Measurements from ENCODE around the gene ADK. TPM values are rescaled to one million over a fixed set of nuclear protein-coding genes. Genes with fewer than 3 reads are reported as not detected.

Gene ADK
- total and polyA plus RNA-seq, 7 experiments from 2014 or later, result 20.7 to 43.8 (median 25.3) TPM

- no peak overlapping the region for H3K27ac ChIP-seq (ENCODE audit: low read depth, low read length)
- CTCF ChIA-PET, result no interaction called here
These were observed 9.0 kb downstream of the ADK start for GRCh38 chr10:74160013-74160412.

GRCh38 chr10:74163319-74164068 is 12.5 kb downstream of the ADK start:
- DNase-seq, result no peak
- Histone ChIP-seq H3K27me3 (ENCODE audit: control insufficient read depth in 2 of 2, insufficient read depth in 2 of 2, low read length in 2 of 2) (no peaks in the 10 kb centered on the region), H3K4me3 (ENCODE audit: low read length) (no peak overlapping the region), H3K4me1 (ENCODE audit: control insufficient read depth in 2 of 2, insufficient read depth in 2 of 2, low read length in 2 of 2) (no peaks in the 10 kb centered on the region), H3K36me3 (ENCODE audit: control insufficient read depth in 2 of 3, insufficient read depth in 3 of 3, low read length in 3 of 3) (no peaks in the 10 kb centered on the region), H3K27ac (ENCODE audit: low read depth, low read length) (no peak overlapping the region), H3K9me3 (ENCODE audit: control insufficient read depth in 2 of 3, low read length in 3 of 3) (no peaks in the 10 kb centered on the region)
- Mint-ChIP-seq H3K4me1 (peaks cover 8 to 30% (median 13%) of the 10 kb centered on the region in 7 donors), H3K36me3 (peaks cover 0 to 10% (median 4%) of the 10 kb centered on the region in 5 donors), H3K9me3 (no peaks in the 10 kb centered on the region), H3K4me3 (no peak overlapping the region), H3K27ac (no peak overlapping the region), H3K27me3 (no peaks in the 10 kb centered on the region)
- intact Hi-C loops (cut with micrococcal nuclease), result no loop called here
- CTCF ChIA-PET, result no interaction called here
- POLR2A ChIA-PET, result no interaction called here
- ATAC-seq, result no peak

More at GRCh38 chr10:74160013-74160412, 9.0 kb downstream of the ADK start:
- Histone ChIP-seq H3K4me1 (ENCODE audit: control insufficient read depth in 2 of 2, insufficient read depth in 2 of 2, low read length in 2 of 2) (no peaks in the 10 kb centered on the region), H3K9me3 (ENCODE audit: control insufficient read depth in 2 of 3, low read length in 3 of 3) (no peaks in the 10 kb centered on the region), H3K27me3 (ENCODE audit: control insufficient read depth in 2 of 2, insufficient read depth in 2 of 2, low read length in 2 of 2) (no peaks in the 10 kb centered on the region), H3K4me3 (ENCODE audit: low read length) (no peak overlapping the region), H3K36me3 (ENCODE audit: control insufficient read depth in 2 of 3, insufficient read depth in 3 of 3, low read length in 3 of 3) (no peaks in the 10 kb centered on the region)
- POLR2A ChIA-PET, result no interaction called here
- Mint-ChIP-seq H3K27me3 (no peaks in the 10 kb centered on the region), H3K9me3 (no peaks in the 10 kb centered on the region), H3K4me3 (no peak overlapping the region), H3K4me1 (peaks cover 11 to 33% (median 18%) of the 10 kb centered on the region in 7 donors), H3K36me3 (peaks cover 0 to 10% (median 6%) of the 10 kb centered on the region in 5 donors), H3K27ac (no peak overlapping the region)
- no peak for ATAC-seq
- DNase-seq, result no peak
- intact Hi-C loops (cut with micrococcal nuclease), result no loop called here

DNA sequence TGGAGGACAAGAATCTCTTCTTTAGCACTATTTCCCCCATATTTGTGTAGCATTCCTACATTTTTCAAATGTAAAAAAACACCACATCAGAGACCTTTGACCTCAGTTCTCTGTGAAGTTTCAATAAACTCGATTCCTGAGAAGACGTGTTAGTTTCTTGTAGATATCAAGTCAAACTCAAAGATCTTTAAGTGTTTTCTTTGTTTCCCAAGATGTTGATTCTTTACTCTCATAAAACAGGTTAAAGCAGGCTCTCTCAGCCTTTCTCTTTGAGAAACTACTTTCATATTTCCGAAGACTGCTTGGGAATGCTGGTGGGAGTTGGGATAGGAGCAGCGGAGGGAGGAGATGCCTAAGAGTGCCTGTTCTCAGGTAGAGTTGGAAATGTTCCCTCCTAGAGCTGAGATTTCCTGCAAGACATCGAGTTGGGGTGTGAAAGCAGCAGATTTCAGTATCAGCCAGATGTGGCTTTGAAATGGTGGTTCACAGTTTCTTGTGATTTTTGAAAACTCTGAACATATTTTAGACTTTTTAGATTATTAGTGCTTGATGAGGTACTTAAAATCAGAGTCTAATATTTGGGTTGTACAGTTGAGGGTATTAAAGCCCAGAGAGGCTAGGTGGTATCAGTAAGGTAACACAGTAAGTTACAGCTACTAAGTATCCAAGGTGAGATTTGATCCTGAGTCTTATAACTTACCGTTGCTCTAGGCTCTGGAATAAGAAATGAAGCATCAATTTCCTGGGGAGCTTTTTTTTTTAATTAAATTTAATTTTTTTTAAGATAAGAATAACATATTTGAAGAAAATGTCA is 13.9 kb downstream of the ADK start:
- no peak overlapping the region for H3K27ac ChIP-seq (ENCODE audit: low read depth, low read length)
- ChIA-PET CTCF (interaction anchor here (0.6 kb wide), 1 partner anchor 47 kb away, joined by 3 read pairs; no protein-coding TSS in a partner anchor), POLR2A (interaction anchor here (0.6 to 1.4 kb wide), 2 partner anchors 12 to 335 kb away, joined by 4 read pairs; no protein-coding TSS in a partner anchor)
- H3K27ac Mint-ChIP-seq, result peak overlapping the region in 2 of 9 donors; percentile 6 to 31
- no peak overlapping the region for H3K4me3 Mint-ChIP-seq
- H3K27me3 Mint-ChIP-seq, result no peaks in the 10 kb centered on the region
- intact Hi-C loops (cut with micrococcal nuclease), result no loop called here
- H3K9me3 ChIP-seq (ENCODE audit: control insufficient read depth in 2 of 3, low read length in 3 of 3), result no peaks in the 10 kb centered on the region
- H3K4me3 ChIP-seq (ENCODE audit: low read length), result no peak overlapping the region
- peaks cover 15 to 36% (median 22%) of the 10 kb centered on the region in 7 donors for H3K4me1 Mint-ChIP-seq
- H3K36me3 ChIP-seq (ENCODE audit: control insufficient read depth in 2 of 3, insufficient read depth in 3 of 3, low read length in 3 of 3), result no peaks in the 10 kb centered on the region
- H3K36me3 Mint-ChIP-seq, result peaks cover 0 to 10% (median 4%) of the 10 kb centered on the region in 5 donors
- ATAC-seq (no peak), DNase-seq (no peak)
- H3K9me3 Mint-ChIP-seq, result no peaks in the 10 kb centered on the region
- no peaks in the 10 kb centered on the region for H3K27me3 ChIP-seq (ENCODE audit: control insufficient read depth in 2 of 2, insufficient read depth in 2 of 2, low read length in 2 of 2)
- no peaks in the 10 kb centered on the region for H3K4me1 ChIP-seq (ENCODE audit: control insufficient read depth in 2 of 2, insufficient read depth in 2 of 2, low read length in 2 of 2)

- ChIA-PET CTCF (interaction anchor here (0.6 kb wide), 1 partner anchor 47 kb away, joined by 3 read pairs; no protein-coding TSS in a partner anchor), POLR2A (interaction anchor here (0.6 to 1.4 kb wide), 3 partner anchors 11 to 336 kb away, joined by 3 to 4 read pairs (median 4); no protein-coding TSS in a partner anchor)
- Mint-ChIP-seq H3K27me3 (no peaks in the 10 kb centered on the region), H3K36me3 (peaks cover 0 to 10% (median 4%) of the 10 kb centered on the region in 5 donors), H3K9me3 (no peaks in the 10 kb centered on the region), H3K4me3 (no peak overlapping the region), H3K27ac (no peak overlapping the region), H3K4me1 (peaks cover 15 to 36% (median 22%) of the 10 kb centered on the region in 7 donors)
- H3K4me3 ChIP-seq (ENCODE audit: low read length), result no peak overlapping the region
- DNase-seq (no peak), ATAC-seq (no peak)
- H3K9me3 ChIP-seq (ENCODE audit: control insufficient read depth in 2 of 3, low read length in 3 of 3), result no peaks in the 10 kb centered on the region
- intact Hi-C loops (cut with micrococcal nuclease), result no loop called here
- H3K27ac ChIP-seq (ENCODE audit: low read depth, low read length), result no peak overlapping the region
- H3K4me1 ChIP-seq (ENCODE audit: control insufficient read depth in 2 of 2, insufficient read depth in 2 of 2, low read length in 2 of 2), result no peaks in the 10 kb centered on the region
- no peaks in the 10 kb centered on the region for H3K36me3 ChIP-seq (ENCODE audit: control insufficient read depth in 2 of 3, insufficient read depth in 3 of 3, low read length in 3 of 3)
- H3K27me3 ChIP-seq (ENCODE audit: control insufficient read depth in 2 of 2, insufficient read depth in 2 of 2, low read length in 2 of 2), result no peaks in the 10 kb centered on the region
These were observed 14.5 kb downstream of the ADK start for GRCh38 chr10:74165530-74165901.

DNA sequence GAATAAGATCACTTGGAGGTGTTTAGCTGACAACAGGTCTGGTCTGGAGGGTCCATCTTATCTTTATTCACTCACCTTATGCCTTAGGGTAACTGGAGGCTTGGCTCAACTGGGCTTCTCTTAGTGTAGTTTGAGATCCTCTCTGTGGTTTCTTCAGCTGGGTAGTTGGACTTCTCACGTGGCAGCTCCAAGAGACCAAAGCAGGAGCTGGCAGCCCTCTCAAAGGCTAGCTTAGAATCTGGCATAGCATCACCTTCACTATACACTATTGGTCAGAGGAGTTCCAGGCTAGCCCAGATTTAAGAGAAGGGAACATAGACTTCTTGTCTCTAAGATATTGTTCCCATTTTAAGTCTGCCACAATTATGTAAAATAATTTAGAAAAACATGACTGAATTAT is 16.4 kb downstream of the ADK start:
- H3K36me3 ChIP-seq (ENCODE audit: control insufficient read depth in 2 of 3, insufficient read depth in 3 of 3, low read length in 3 of 3), result no peaks in the 10 kb centered on the region
- no peak overlapping the region for H3K27ac ChIP-seq (ENCODE audit: low read depth, low read length)
- ChIA-PET POLR2A (interaction anchor here (1.2 to 1.8 kb wide), 2 partner anchors 9 to 11 kb away, joined by 5 to 8 read pairs; no protein-coding TSS in a partner anchor), CTCF (interaction anchor here (0.8 kb wide), 1 partner anchor 23 kb away, joined by 3 read pairs; no protein-coding TSS in a partner anchor)
- Mint-ChIP-seq H3K27ac (peak overlapping the region in 2 of 9 donors; percentile 21 to 78), H3K4me3 (no peak overlapping the region), H3K4me1 (peaks cover 15 to 36% (median 22%) of the 10 kb centered on the region in 7 donors), H3K27me3 (no peaks in the 10 kb centered on the region), H3K9me3 (no peaks in the 10 kb centered on the region), H3K36me3 (peaks cover 0 to 6% (median under 1%) of the 10 kb centered on the region in 5 donors)
- no peaks in the 10 kb centered on the region for H3K27me3 ChIP-seq (ENCODE audit: control insufficient read depth in 2 of 2, insufficient read depth in 2 of 2, low read length in 2 of 2)
- H3K4me1 ChIP-seq (ENCODE audit: control insufficient read depth in 2 of 2, insufficient read depth in 2 of 2, low read length in 2 of 2), result no peaks in the 10 kb centered on the region
- no peak for ATAC-seq
- H3K9me3 ChIP-seq (ENCODE audit: control insufficient read depth in 2 of 3, low read length in 3 of 3), result no peaks in the 10 kb centered on the region
- H3K4me3 ChIP-seq (ENCODE audit: low read length), result no peak overlapping the region
- intact Hi-C loops (cut with micrococcal nuclease), result no loop called here
- DNase-seq, result no peak

GRCh38 chr10:74171625-74172024 is 20.6 kb downstream of the ADK start:
- Mint-ChIP-seq H3K27ac (peak overlapping the region in 2 of 9 donors; percentile 58 to 67), H3K27me3 (no peaks in the 10 kb centered on the region), H3K9me3 (no peaks in the 10 kb centered on the region), H3K36me3 (no peaks in the 10 kb centered on the region), H3K4me1 (peaks cover 7 to 28% (median 19%) of the 10 kb centered on the region in 7 donors), H3K4me3 (no peak overlapping the region)
- Histone ChIP-seq H3K36me3 (ENCODE audit: control insufficient read depth in 2 of 3, insufficient read depth in 3 of 3, low read length in 3 of 3) (no peaks in the 10 kb centered on the region), H3K27me3 (ENCODE audit: control insufficient read depth in 2 of 2, insufficient read depth in 2 of 2, low read length in 2 of 2) (no peaks in the 10 kb centered on the region), H3K27ac (ENCODE audit: low read depth, low read length) (no peak overlapping the region), H3K4me1 (ENCODE audit: control insufficient read depth in 2 of 2, insufficient read depth in 2 of 2, low read length in 2 of 2) (peaks cover 0 to 7% of the 10 kb centered on the region in 2 donors), H3K9me3 (ENCODE audit: control insufficient read depth in 2 of 3, low read length in 3 of 3) (no peaks in the 10 kb centered on the region), H3K4me3 (ENCODE audit: low read length) (no peak overlapping the region)
- DNase-seq (no peak), ATAC-seq (no peak)
- POLR2A ChIA-PET, result interaction anchor here (1.4 kb wide), 1 partner anchor 16 kb away, joined by 3 read pairs; no protein-coding TSS in a partner anchor
- intact Hi-C loops (cut with micrococcal nuclease), result loop anchor here in 1 of 2 donors (10.0 kb wide), 1 partner anchor 927 kb away; the partner anchor contains the start of gene DNAJC9
- CTCF ChIA-PET, result no interaction called here
